GM12878 (cell line): ENCODE results near the gene MBD2.

Experiments used
- CBFB ChIP-seq: IDR thresholded peaks from 2 replicates; pipeline ENCODE4 v1.6.1; 2016; ENCODE audit warnings: antibody characterized with exemption, low read depth
- CTCF ChIP-seq, 3 experiments: IDR thresholded peaks in 2 of 3; conservative IDR thresholded peaks in 1 of 3; 2 replicates each; pipeline ENCODE4 v1.5.1; 2011; ENCODE audit warnings: low read depth in 3 of 3, low read length in 3 of 3, mild to moderate bottlenecking in 3 of 3, control low read depth in 2 of 3, moderate library complexity in 2 of 3, inconsistent platforms in 1 of 3, mixed read lengths in 1 of 3; ENCODE audit not compliant: control insufficient read depth in 2 of 3, insufficient read depth in 1 of 3; ENCODE audit errors: extremely low read depth in 1 of 3
- EZH2 ChIP-seq: IDR thresholded peaks from 2 replicates; pipeline ENCODE4 v1.6.1; 2012; ENCODE audit warnings: low read depth, mild to moderate bottlenecking, control low read depth, inconsistent platforms, low read length, borderline replicate concordance; ENCODE audit not compliant: control insufficient read depth
- LARP7 ChIP-seq: fragments of 450-650 bp; IDR thresholded peaks from 2 replicates; pipeline ENCODE4 v1.6.1; 2017; ENCODE audit warnings: mild to moderate bottlenecking
- MXI1 ChIP-seq: fragments of 150-350 bp; IDR thresholded peaks from 2 replicates; pipeline ENCODE4 v1.6.1; 2011; ENCODE audit warnings: low read depth, mild to moderate bottlenecking, inconsistent platforms, low read length, improper control_type of control experiment
- PAX8 ChIP-seq: fragments of 450-650 bp; IDR thresholded peaks from 2 replicates; pipeline ENCODE4 v1.6.1; 2017; ENCODE audit warnings: mild to moderate bottlenecking, moderate library complexity
- RAD51 ChIP-seq: fragments of 450-650 bp; IDR thresholded peaks from 2 replicates; pipeline ENCODE4 v1.6.1; 2016; ENCODE audit warnings: moderate library complexity, mild to moderate bottlenecking, inconsistent platforms
- RB1 ChIP-seq: fragments of 450-650 bp; formaldehyde crosslinking; IDR thresholded peaks from 2 replicates; pipeline ENCODE4 v1.6.1; 2017; ENCODE audit warnings: mild to moderate bottlenecking, borderline replicate concordance
- SMAD5 ChIP-seq: IDR thresholded peaks from 2 replicates; pipeline ENCODE4 v1.6.1; 2016; ENCODE audit warnings: antibody characterized with exemption, low read depth
- TAF1 ChIP-seq: IDR thresholded peaks from 2 replicates; pipeline ENCODE4 v1.6.1; 2011; ENCODE audit warnings: mild to moderate bottlenecking, low read depth, low read length, borderline replicate concordance
- USF2 ChIP-seq: IDR thresholded peaks from 2 replicates; pipeline ENCODE4 v1.6.1; 2011; ENCODE audit warnings: low read depth, low read length, improper control_type of control experiment, borderline replicate concordance
- ZNF274 ChIP-seq: IDR thresholded peaks from one replicate; pipeline ENCODE4 v1.8.0; 2011; ENCODE audit not compliant: insufficient read length, insufficient read depth

- TF ChIP-seq ZNF274 (no peak), CTCF (IDR thresholded peaks at IDR 0.05 in 2 of 3, conservative IDR thresholded peaks at IDR 0.05 in 1 of 3; ENCODE audit: control insufficient read depth in 2 of 3, extremely low read depth in 1 of 3, insufficient read depth in 1 of 3, low read depth in 3 of 3, low read length in 3 of 3) (no peak), PAX8 (no peak), TAF1 (no peak), RAD51 (no peak), EZH2 (no peak), MXI1 (no peak), CBFB (no peak), SMAD5 (no peak), LARP7 (no peak), RB1 (no peak), USF2 (no peak)
Observed at GRCh38 chr18:54148678-54149077, 75.8 kb downstream of the MBD2 start.
